K562 (cell line): ENCODE data around the gene ZSWIM8. TPM values are rescaled to one million over a fixed set of nuclear protein-coding genes. Genes with fewer than 3 reads are reported as not detected.
A peak's percentile ranks its signal among the peaks of the same experiment; 100 is the strongest.

Experiments used
- EGR1 ChIP-seq: fragments of 450-650 bp; conservative IDR thresholded peaks from 2 replicates; pipeline ENCODE4 v1.6.1; 2017; ENCODE audit warnings: mild to moderate bottlenecking
- ETV6 ChIP-seq, 3 experiments: fragments of 150-350 bp in 1 of 3; sonication (generic) in 1 of 3; formaldehyde crosslinking in 1 of 3; IDR thresholded peaks; 2 replicates each; pipeline versions ENCODE4 v1.6.1 to v1.8.0; 2014 to 2022; ENCODE audit warnings: borderline replicate concordance in 2 of 3, low read depth in 2 of 3, antibody characterized with exemption in 1 of 3, low read length in 1 of 3, mild to moderate bottlenecking in 1 of 3, missing genetic modification reagents in 1 of 3
- HNRNPH1 ChIP-seq: fragments of 200-400 bp; formaldehyde crosslinking; optimal IDR thresholded peaks from 2 replicates; pipeline ENCODE3; 2017; ENCODE audit warnings: low read depth, mild to moderate bottlenecking, low read length, moderate library complexity
- HOMEZ ChIP-seq: fragments of 250-450 bp; sonication (Bioruptor Pico); IDR thresholded peaks from 2 replicates; pipeline ENCODE4 v1.4.0; 2020; ENCODE audit warnings: mild to moderate bottlenecking, moderate library complexity
- IRF2 ChIP-seq: sonication (generic); formaldehyde crosslinking; IDR thresholded peaks from 2 replicates; pipeline ENCODE4 v1.8.1; 2022; ENCODE audit warnings: mild to moderate bottlenecking, missing genetic modification reagents
- KDM4B ChIP-seq, 2 experiments: fragments of 450-650 bp in 1 of 2; sonication (generic) in 1 of 2; IDR thresholded peaks; 2 replicates each; pipeline ENCODE4 v1.6.1; 2016 to 2017; ENCODE audit warnings: borderline replicate concordance in 2 of 2, antibody characterized with exemption in 1 of 2, low read depth in 1 of 2, mild to moderate bottlenecking in 1 of 2
- LCOR ChIP-seq: sonication (generic); formaldehyde crosslinking; IDR thresholded peaks from 2 replicates; pipeline ENCODE4 v1.8.0; 2022; ENCODE audit warnings: mild to moderate bottlenecking, missing genetic modification reagents
- NEUROD1 ChIP-seq: fragments of 150-350 bp; IDR thresholded peaks from 2 replicates; pipeline ENCODE4 v1.6.1; 2014; ENCODE audit warnings: borderline replicate concordance, low read length, low read depth; ENCODE audit not compliant: partially characterized antibody
- NFATC3 ChIP-seq: fragments of 450-650 bp; IDR thresholded peaks from 2 replicates; pipeline ENCODE4 v1.6.1; 2017; ENCODE audit warnings: mild to moderate bottlenecking
- PHB2 ChIP-seq: fragments of 450-650 bp; IDR thresholded peaks from 2 replicates; pipeline ENCODE4 v1.6.1; 2017; ENCODE audit warnings: low read depth
- POLR2A ChIP-seq: fragments of 450-650 bp; conservative IDR thresholded peaks from 2 replicates; pipeline ENCODE4 v1.6.1; 2016
- POLR2G ChIP-seq: fragments of 200-400 bp; formaldehyde crosslinking; IDR thresholded peaks from 2 replicates; pipeline ENCODE4 v1.6.1; 2017; ENCODE audit warnings: low read depth, mild to moderate bottlenecking, antibody characterized with exemption, low read length, moderate library complexity
- RBM25 ChIP-seq: fragments of 200-400 bp; formaldehyde crosslinking; IDR thresholded peaks from 2 replicates; pipeline ENCODE4 v1.6.1; 2018; ENCODE audit warnings: low read length, low read depth, moderate library complexity; ENCODE audit not compliant: severe bottlenecking
- RUNX1 ChIP-seq: sonication (generic); IDR thresholded peaks from 2 replicates; pipeline ENCODE4 v1.6.1; 2016; ENCODE audit warnings: antibody characterized with exemption, low read depth
- STAT5B ChIP-seq: fragments of 250-450 bp; sonication (Bioruptor Pico); IDR thresholded peaks from 2 replicates; pipeline ENCODE4 v1.8.0; 2021; ENCODE audit warnings: mild to moderate bottlenecking, inconsistent platforms
- TAF7 ChIP-seq: fragments of 450-650 bp; IDR thresholded peaks from 2 replicates; pipeline ENCODE4 v1.6.1; 2016; ENCODE audit warnings: missing genetic modification characterization, missing compliant biosample characterization
- TCF7 ChIP-seq: sonication (generic); IDR thresholded peaks from 2 replicates; pipeline ENCODE4 v1.6.1; 2016; ENCODE audit warnings: antibody characterized with exemption, borderline replicate concordance
- TEAD4 ChIP-seq, 2 experiments: sonication (generic) in 1 of 2; formaldehyde crosslinking in 1 of 2; IDR thresholded peaks; 2 replicates each; pipeline versions ENCODE4 v1.6.1 to v1.8.0; 2012 to 2022; ENCODE audit warnings: borderline replicate concordance in 1 of 2, inconsistent platforms in 1 of 2, low read length in 1 of 2, mild to moderate bottlenecking in 1 of 2, missing genetic modification reagents in 1 of 2
- ZBTB49 ChIP-seq: sonication (generic); formaldehyde crosslinking; IDR thresholded peaks from 2 replicates; pipeline ENCODE4 v1.8.0; 2022; ENCODE audit warnings: missing genetic modification reagents, mild to moderate bottlenecking, borderline replicate concordance
- ZNF41 ChIP-seq: fragments of 250-450 bp; sonication (Bioruptor Pico); conservative IDR thresholded peaks from 2 replicates; pipeline ENCODE4 v1.4.0; 2020; ENCODE audit warnings: mild to moderate bottlenecking
- ZNF561 ChIP-seq: fragments of 450-650 bp; formaldehyde crosslinking; conservative IDR thresholded peaks from 2 replicates; pipeline ENCODE4 v1.4.0; 2020; ENCODE audit warnings: mild to moderate bottlenecking, moderate library complexity
- polyA plus RNA-seq, 8 experiments: library from polyadenylated mRNA; depleted of rRNA in 4 of 8; stranded (reverse) in 5 of 8; unstranded in 3 of 8; fragments of >200 nt; fragmentation: Nextera tagmentation in 2 of 8; fragmentation: Illumina TruSeq in 1 of 8; extraction: Ambion mirVana in 2 of 8; extraction: Trizol in 1 of 8; gene quantifications; 2 replicates each; pipeline versions ENCODE4 v1.2.1 to v1.2.3, GENCODE V29; 2011 to 2014; ENCODE audit warnings: inconsistent platforms in 1 of 8, missing spikeins in 1 of 8
- total RNA-seq, 7 experiments: library from RNA; depleted of rRNA in 6 of 7; stranded (reverse); fragments of >200 nt in 6 of 7; fragmentation: Illumina TruSeq in 2 of 7; extraction: Trizol in 2 of 7; gene quantifications; 2 replicates each; pipeline versions ENCODE4 v1.2.1 to v1.2.3, GENCODE V29; 2011 to 2021; ENCODE audit warnings: low replicate concordance in 1 of 7

ZSWIM8 gene
- total and polyA plus RNA-seq, 9 of the 15 experiments (the other 6 are each of a cell fraction or from before 2014, with no cell fraction given): 5.6 to 47.8 (median 26.7) TPM

- TF ChIP-seq ETV6 (IDR thresholded peaks at IDR 0.05; ENCODE audit: borderline replicate concordance in 1 of 2, low read depth in 2 of 2, low read length in 1 of 2) (no peak), ETV6 (CRISPR knock-in tag; IDR thresholded peaks at IDR 0.05; ENCODE audit: borderline replicate concordance) (no peak), NFATC3 (no peak), EGR1 (no peak), ZNF41 (no peak), HOMEZ (CRISPR knock-in tag) (no peak), IRF2 (CRISPR knock-in tag) (peak; percentile 64; the same call in 1 of the 2 replicates), TAF7 (tag) (peak; percentile 10; the same call in 1 of the 2 replicates), PHB2 (no peak), KDM4B (IDR thresholded peaks at IDR 0.05; ENCODE audit: borderline replicate concordance in 2 of 2, low read depth in 1 of 2) (no peak; a peak in 1 of 4 replicates), ZNF561 (no peak), ZBTB49 (0 out of 2 replicates have a peak, but pooled peaks have one; percentile 78), HNRNPH1 (no peak), RBM25 (no peak), LCOR (CRISPR knock-in tag) (peak; percentile 63; the same call in 1 of the 2 replicates), RUNX1 (no peak), POLR2G (no peak), TCF7 (no peak), STAT5B (CRISPR knock-in tag) (no peak), POLR2A (no peak), NEUROD1 (no peak), TEAD4 (IDR thresholded peaks at IDR 0.05; ENCODE audit: low read length) (no peak), TEAD4 (CRISPR knock-in tag; IDR thresholded peaks at IDR 0.05; ENCODE audit: borderline replicate concordance) (no peak)
Measured at GRCh38 chr10:73773152-73773879, 12.1 kb upstream of the ZSWIM8 start (continued).
